Colonic mucosa (tissue), 4 donors: ENCODE measurements around the gene AIF1. TPM values are rescaled to one million over a fixed set of nuclear protein-coding genes. Genes with fewer than 3 reads are reported as not detected.

Experiments used
- DNase-seq: peaks from one replicate; pipeline ENCODE4 v3.0.0-alpha.2; 2020
- H3K27ac ChIP-seq: fragments of 200-600 bp; one replicate; pipeline ENCODE4 v1.8.0; 2021
- H3K27me3 ChIP-seq: fragments of 200-600 bp; one replicate; pipeline ENCODE4 v1.8.0; 2021
- H3K36me3 ChIP-seq: fragments of 200-600 bp; one replicate; pipeline ENCODE4 v1.8.0; 2021
- H3K4me1 ChIP-seq: fragments of 200-600 bp; one replicate; pipeline ENCODE4 v1.8.0; 2021; ENCODE audit warnings: mild to moderate bottlenecking
- H3K4me3 ChIP-seq: fragments of 200-600 bp; one replicate; pipeline ENCODE4 v1.8.0; 2021
- H3K9ac ChIP-seq, 2 donors: one replicate each; pipeline ENCODE4 v1.7.0; 2013; ENCODE audit warnings: control low read depth in 2 of 2, low read depth in 2 of 2, low read length in 2 of 2
- H3K9me3 ChIP-seq: fragments of 200-600 bp; one replicate; pipeline ENCODE4 v1.8.0; 2021
- CTCF ChIP-seq: fragments of 200-600 bp; IDR thresholded peaks from one replicate; pipeline ENCODE4 v1.8.0; 2022; ENCODE audit warnings: antibody characterized with exemption, mild to moderate bottlenecking
- intact Hi-C: fragments of 100-400 bp; cut with DNase I; formaldehyde crosslinking; loops from one replicate; pipeline ENCODE4 v1.14.1; 2022
- total RNA-seq, 2 donors: library from RNA; stranded (reverse); fragmentation: NEBNext Ultra II Directional in 1 of 2; extraction: Animal tissue kit (Norgen Biotek cat#: 25700) in 1 of 2; gene quantifications; one replicate each; pipeline ENCODE4 v1.2.1, GENCODE V29; 2021
- donor health status: healthy.
- donor health status: DM: no; HTN: no; CAD: no.
- donor health status: DM: no; HTN: no; CAD: no.

AIF1 gene
- total RNA-seq, 2 donors from 2014 or later, result 5.0 to 20.7 TPM

- H3K9ac ChIP-seq, result no peak overlapping the region
- no peak overlapping the region for H3K27ac ChIP-seq
- no peak for TF ChIP-seq CTCF
- H3K9me3 ChIP-seq, result no peaks in the 10 kb centered on the region
- no peak for DNase-seq
- no peaks in the 10 kb centered on the region for H3K36me3 ChIP-seq
- intact Hi-C loops, result no loop called here
- no peak overlapping the region for H3K4me3 ChIP-seq
- no peaks in the 10 kb centered on the region for H3K27me3 ChIP-seq
- H3K4me1 ChIP-seq, result no peaks in the 10 kb centered on the region
Measured at GRCh38 chr6:31592396-31592771, 22.6 kb upstream of the AIF1 start.

- intact Hi-C loops, result no loop called here
- TF ChIP-seq CTCF, result no peak
Measured at GRCh38 chr6:31597006-31597405, 18.0 kb upstream of the AIF1 start.

GRCh38 chr6:31607317-31607716 is 7.7 kb upstream of the AIF1 start:
- Histone ChIP-seq H3K4me1 (no peaks in the 10 kb centered on the region), H3K4me3 (no peak overlapping the region), H3K9me3 (no peaks in the 10 kb centered on the region), H3K36me3 (no peaks in the 10 kb centered on the region), H3K9ac (no peak overlapping the region), H3K27me3 (no peaks in the 10 kb centered on the region), H3K27ac (no peak overlapping the region)
- no peak for TF ChIP-seq CTCF
- no peak for DNase-seq
- intact Hi-C loops, result no loop called here

More at GRCh38 chr6:31597006-31597405, 18.0 kb upstream of the AIF1 start:
- no peaks in the 10 kb centered on the region for H3K27me3 ChIP-seq
- H3K4me1 ChIP-seq, result no peaks in the 10 kb centered on the region
- H3K9ac ChIP-seq, result no peak overlapping the region
- H3K36me3 ChIP-seq, result no peaks in the 10 kb centered on the region
- DNase-seq, result no peak
- H3K4me3 ChIP-seq, result no peak overlapping the region
- no peak overlapping the region for H3K27ac ChIP-seq
- H3K9me3 ChIP-seq, result no peaks in the 10 kb centered on the region

- Histone ChIP-seq H3K9ac (no peak overlapping the region), H3K27me3 (no peaks in the 10 kb centered on the region), H3K4me1 (no peaks in the 10 kb centered on the region), H3K4me3 (no peak overlapping the region), H3K9me3 (no peaks in the 10 kb centered on the region), H3K27ac (no peak overlapping the region), H3K36me3 (no peaks in the 10 kb centered on the region)
- intact Hi-C loops, result no loop called here
- no peak for TF ChIP-seq CTCF
- no peak for DNase-seq
Measured at GRCh38 chr6:31609519-31610406, 5.3 kb upstream of the AIF1 start.

- H3K4me1 ChIP-seq, result no peaks in the 10 kb centered on the region
- intact Hi-C loops, result no loop called here
Measured at GRCh38 chr6:31610968-31611367, 4.1 kb upstream of the AIF1 start.

More at GRCh38 chr6:31610968-31611367, 4.1 kb upstream of the AIF1 start:
- Histone ChIP-seq H3K4me3 (no peak overlapping the region), H3K36me3 (no peaks in the 10 kb centered on the region), H3K9ac (no peak overlapping the region), H3K27ac (no peak overlapping the region), H3K9me3 (no peaks in the 10 kb centered on the region), H3K27me3 (no peaks in the 10 kb centered on the region)
- no peak for TF ChIP-seq CTCF
- no peak for DNase-seq
